HL-60 (cell line): Measurements from ENCODE around the gene PPP6C.

Source experiments
- CTCF ChIP-seq: IDR thresholded peaks from one replicate; pipeline ENCODE4 v1.5.1; 2011; ENCODE audit warnings: low read length, control low read depth, inconsistent platforms; ENCODE audit not compliant: insufficient read depth
- POLR2AphosphoS5 ChIP-seq: IDR thresholded peaks from 2 replicates; pipeline ENCODE4 v1.6.1; 2012; ENCODE audit warnings: low read depth

- TF ChIP-seq CTCF, result no peak
- TF ChIP-seq POLR2AphosphoS5, result no peak
Measured at GRCh38 chr9:125227761-125228160, 38.2 kb upstream of the PPP6C start.
